Measurements from ENCODE around the gene DNM3.

DNA sequence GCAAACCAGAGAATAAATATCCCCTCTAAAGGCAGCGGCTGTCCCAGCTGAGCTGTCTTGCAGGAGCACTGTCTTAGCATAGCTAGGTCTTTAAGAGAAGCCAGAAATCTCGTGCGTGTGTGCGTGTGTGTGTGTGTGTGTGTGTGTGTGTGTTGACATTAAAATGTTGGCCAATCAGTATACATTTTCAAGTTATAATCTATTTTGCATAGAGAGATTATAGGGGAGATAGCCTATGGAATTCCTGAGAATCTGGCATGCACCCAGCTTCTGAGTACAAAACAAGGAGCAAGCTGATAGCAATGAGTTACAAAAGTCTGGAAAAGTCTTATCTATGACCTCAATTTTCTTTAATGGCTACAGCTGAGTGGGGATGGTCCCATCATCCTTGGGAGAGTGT, 42.1 kb upstream of the DNM3 start:
- TF ChIP-seq CTBP1 (IDR thresholded peaks at IDR 0.05; ENCODE audit: borderline replicate concordance) (no peak), RAD21 (CRISPR knock-in tag; conservative IDR thresholded peaks at IDR 0.05 in 1 of 2, IDR thresholded peaks at IDR 0.05 in 1 of 2) (no peak), TBL1XR1 (IDR thresholded peaks at IDR 0.05; ENCODE audit: low read length in 2 of 2) (no peak), EHMT2 (IDR thresholded peaks at IDR 0.05) (no peak)
